ENCODE results near the gene CEP164.
"Not testable (repeated sequence)": the region's sequence is repeated elsewhere in the genome, so short reads cannot be mapped to it uniquely, and the experiment has no call there.

The CEP164 gene

GRCh38 chr11:117442049-117442868, 114.6 kb downstream of the CEP164 start:
- no peak for DNase-seq (ENCODE audit: low spot score)

GRCh38 chr11:117442869-117443239, 115.2 kb downstream of the CEP164 start:
- no peak for DNase-seq (ENCODE audit: low spot score)

DNA sequence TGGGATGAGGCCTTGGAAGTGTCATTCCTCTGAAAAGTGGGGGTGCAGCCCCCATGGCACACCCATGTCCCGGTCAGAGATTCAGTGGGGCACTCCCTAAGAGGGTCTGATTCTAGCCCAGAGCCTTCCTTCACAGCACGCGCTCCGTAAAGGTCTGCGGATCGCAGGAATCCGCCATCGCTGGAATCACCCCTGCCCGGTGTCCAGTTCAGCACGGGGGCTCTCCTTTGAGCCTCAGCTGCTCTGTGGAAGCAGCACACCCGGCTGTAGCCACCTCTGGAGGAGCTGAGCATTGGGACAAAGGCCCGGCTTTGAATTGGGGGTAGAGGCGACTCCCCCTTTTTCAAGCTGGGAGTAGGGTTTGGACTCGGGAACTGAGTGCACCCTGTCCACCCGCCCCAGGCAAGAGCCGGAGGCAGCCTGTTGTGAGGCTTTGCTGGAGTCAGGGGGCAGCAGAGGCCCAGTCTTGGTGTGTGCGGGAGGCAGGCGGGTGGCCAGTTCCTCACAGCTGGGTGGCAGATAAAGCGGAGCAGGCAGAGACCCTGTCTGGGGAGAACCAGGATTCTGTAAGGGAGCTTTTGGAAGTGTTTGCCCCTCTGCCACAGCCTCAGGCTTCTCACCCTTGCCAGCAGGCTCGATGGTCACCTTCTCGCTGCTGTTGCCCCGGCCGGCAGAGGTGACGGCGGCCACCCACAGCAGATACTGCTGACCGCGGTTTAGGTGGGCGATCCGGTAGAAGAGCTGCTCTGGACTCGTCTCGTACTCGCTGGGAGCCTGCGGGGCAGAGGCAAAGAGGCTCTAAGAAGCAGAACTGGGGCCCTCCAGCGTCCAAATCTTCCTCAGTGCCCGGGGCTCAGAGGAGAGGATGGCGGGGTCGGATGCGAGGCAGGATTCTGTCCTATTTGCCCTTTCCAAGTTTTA, 115.9 kb downstream of the CEP164 start:
- DNase-seq (ENCODE audit: low spot score), result peak; percentile 43

DNA sequence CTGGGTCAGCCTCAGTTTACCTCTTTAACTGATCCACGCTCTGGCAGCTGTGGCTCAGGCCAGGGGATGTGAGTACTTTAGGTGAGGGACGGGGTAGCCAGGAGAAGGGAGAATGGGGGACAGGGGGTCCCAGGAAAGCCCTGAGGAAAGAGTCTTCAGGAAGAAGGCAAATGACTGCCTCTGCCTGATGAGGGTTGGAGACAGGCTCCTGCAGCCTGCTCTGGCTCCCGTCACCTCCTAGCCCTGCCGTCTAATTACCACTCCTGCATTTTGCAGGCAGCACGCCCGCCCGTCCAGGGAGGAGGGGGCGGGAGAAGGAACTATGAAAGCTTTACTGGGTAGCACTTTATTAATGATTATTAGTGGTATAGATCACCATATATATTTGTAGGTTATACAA, 116.6 kb downstream of the CEP164 start:
- DNase-seq (ENCODE audit: low spot score), result no peak

DNA sequence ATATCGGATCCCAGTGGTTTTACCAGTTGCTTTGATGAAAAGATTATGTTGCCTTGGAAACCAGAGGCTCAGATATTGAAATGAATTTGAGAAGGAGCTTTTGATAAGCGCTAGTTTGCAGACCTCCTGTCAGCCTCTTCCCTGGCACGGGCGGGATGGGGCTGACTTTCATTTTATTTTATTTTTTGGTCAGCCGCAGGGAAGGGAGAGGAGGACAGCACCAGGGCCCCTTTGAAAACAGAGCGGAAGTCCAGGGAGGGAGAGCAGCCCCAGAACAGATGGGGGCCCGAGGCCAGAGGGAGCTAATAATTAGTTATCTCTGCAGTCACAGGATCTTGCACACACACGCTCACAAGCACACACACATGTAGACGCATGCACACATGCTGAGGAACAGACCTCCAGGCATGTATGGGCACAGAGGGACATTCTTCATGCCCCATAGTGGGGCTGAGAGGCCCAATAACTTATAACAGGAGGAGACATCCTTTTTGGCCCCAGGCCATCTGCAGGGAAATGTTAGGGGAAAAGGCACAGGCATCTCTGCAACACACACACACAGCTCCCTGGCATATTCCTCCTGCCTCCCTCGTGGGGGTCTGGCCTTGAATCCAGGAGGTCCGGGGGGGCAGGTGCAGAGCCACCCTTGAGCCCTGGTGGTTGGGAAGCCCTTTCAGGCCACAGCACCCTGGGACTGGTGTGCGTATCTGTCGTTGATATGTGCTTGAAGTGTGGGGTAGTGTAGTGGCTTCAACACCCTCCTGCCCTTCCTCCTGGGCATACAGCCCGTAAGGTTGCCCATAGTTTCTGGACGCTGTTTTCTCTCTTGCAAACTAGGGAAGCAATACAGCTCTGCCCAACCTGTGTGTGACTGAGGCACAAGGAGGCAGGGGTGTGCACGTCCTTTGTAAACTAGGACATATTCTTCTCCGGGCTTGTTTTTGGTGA, 117.3 kb downstream of the CEP164 start:
- DNase-seq (ENCODE audit: low spot score), result no peak

DNA sequence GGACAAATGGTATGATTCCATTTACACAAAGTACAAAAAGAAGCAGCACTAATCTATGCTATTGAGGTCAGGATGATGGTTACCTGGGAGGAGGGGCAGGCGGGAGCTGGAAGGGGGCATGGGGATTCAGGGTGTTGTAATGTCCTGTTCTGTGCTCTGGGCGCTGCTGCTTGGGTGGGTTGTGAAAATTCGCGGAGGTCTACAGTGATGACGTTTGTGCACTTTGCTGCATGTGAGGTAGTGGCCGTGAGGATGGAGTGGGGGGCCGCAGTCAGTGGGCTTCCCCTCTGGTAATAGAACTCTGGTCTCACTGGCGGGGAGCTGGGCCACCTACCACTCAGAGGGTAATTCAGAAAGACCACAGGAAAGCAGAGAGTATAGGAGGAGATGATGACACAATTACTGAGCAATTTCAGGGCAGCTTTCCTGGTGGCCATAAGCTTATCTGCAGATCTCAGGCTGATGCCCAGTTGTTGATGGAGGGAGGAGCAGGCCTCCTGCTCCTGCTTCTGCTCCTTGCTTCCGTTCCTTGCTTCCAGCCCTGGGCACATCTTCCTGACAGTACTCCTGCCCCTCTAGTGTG, 121.5 kb downstream of the CEP164 start:
- peak; percentile 16 for DNase-seq (ENCODE audit: low spot score)

DNA sequence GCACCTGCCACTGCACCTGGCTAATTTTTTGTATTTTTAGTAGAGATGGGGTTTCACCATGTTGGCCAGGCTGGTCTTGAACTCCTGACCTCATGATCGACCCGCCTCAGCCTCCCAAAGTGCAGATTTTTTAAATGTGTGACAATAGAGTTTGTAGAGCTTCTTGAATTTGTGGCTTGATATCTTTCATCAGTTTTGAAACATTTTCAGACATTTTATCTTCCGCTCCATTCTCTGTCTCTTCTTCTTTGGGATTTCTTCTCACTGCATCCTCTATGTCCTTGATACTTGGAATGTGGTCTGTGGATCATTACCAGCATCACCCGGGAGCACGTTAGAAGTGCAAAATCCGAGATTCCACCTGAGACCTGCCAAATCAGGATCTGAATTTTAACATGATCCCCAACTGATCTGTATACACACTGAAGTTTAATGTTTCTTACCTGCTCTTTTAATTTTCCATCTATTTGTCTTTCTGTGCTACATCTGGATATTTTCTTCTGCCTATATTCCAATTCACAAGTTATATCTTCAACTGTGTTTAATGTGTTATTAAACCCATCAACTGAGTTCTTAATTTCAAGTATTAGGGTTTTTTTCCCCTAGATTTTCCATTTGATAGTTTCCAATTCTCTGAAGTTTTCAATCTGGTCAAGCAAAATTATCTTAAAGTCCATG, 126.4 kb downstream of the CEP164 start:
- DNase-seq (ENCODE audit: low spot score), result no peak

DNA sequence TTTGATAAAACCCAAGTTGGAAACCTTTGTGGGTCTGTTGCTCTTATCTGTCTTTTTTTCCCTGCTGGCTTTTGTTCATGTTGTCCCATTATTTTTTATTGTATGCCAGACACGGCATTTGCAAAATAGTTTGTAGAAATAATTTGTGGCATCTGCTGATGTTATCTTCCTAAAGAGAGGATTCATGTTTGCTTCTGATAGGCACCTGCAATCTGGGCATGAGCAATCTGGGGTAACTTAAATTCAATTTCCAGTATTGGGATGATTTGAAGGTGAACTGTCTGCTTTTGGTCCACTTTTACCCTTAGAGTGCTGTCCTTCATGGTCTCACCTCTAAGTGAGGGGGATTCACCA, 126.9 kb downstream of the CEP164 start:
- no peak for DNase-seq (ENCODE audit: low spot score)

GRCh38 chr11:117456027-117456720, 128.5 kb downstream of the CEP164 start:
- DNase-seq (ENCODE audit: low spot score), result no peak

- not testable (repeated sequence) for DNase-seq (ENCODE audit: low spot score)
Measured at GRCh38 chr11:117456721-117457029, 129.0 kb downstream of the CEP164 start.

DNA sequence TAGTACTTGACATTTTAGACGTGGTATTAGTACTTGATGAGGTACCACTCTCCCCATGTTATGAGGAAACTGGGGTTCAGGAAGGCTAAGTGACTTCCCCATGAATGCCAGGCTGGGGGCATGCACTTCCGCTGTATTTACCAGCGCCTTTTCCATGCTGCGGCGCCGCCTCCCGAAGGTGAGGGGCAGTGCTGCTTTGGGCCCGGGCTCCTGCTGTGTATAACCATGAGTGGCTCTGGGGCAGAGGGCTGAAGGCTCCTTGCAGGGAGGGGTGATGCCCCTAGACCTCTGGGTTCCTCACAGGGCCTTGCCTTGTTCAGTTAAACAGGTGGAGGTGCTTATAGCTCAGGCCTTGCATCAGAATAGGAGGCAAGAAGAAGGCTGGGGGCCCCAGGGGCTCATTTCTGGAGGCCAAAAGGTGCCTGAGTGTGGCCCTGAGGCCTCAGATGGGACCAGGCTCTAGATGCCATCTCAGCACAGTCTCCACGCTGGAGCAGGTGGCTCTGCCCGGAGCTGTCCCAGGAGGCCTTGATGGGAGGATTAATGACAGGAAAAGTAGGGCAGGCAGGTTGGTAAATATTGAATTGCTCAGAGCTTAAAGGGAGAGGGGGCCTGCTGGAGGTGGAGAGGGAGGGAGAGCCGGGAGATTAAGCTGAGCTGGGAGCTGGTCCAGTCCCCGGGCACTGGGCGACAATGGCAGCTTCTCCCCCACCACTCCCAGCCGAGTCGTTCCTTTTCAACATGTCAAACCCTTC, 129.6 kb downstream of the CEP164 start:
- no peak for DNase-seq (ENCODE audit: low spot score)

DNA sequence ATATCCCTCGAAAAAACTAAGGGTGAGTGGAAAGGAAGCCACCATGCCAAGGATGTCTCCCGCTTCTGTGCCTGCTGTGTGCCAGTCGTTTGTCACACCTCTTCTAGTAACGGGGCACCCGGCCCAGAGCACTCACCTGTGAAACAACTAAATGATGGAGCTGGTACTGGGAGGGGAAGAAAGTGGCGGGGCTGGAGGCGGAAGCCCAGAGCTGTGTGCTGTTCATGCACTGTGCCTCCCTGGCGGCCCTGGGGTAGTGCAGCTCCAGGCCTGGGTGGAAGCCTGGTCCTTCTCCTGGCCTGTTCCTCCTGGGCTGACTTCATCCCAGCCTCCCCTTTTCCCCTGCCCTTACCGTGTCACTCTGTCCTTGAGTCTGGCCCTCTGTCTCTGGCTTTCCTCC, 130.2 kb downstream of the CEP164 start:
- no peak for DNase-seq (ENCODE audit: low spot score)

DNA sequence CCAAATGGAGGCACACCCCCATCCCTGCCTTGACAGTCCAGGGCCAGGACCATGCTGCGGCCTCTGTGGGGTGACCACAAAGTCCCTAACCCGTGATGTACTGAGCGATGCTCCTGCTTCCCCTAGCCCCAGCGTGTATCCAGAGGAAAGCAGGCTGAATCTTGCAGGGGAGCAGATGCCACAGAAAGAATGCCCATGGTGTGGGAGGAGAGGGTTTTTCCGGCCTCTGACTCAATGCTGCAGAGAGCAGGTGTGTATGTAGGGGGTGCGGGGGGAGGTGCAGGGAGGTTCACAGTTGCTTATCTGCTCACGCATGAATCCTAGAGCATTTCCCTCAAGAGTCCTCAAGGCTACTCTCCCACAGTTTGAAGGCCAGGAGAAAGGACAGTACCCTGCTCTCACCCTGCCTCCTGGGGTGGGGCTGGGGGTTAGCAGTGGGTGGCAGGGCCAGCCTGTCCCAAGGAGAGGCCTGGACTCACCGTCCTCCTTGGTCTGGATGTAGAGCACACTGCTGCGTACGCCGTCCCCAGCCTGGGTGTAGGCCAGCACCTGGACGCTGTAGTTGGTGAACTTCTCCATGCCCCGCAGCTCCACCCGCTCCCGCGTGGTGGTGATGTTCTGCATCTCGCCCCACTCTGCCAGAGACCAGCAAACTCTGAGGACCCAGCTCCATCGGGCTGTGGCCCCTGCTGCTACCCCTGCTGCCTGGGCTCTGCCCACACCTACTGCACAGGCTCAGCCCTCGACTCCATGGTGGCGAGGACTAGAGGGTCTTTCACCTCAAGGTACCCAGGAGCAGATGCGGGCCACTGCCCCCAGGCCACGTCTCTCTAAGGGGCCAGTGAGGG, 130.8 kb downstream of the CEP164 start:
- DNase-seq (ENCODE audit: low spot score), result peak; percentile 12

DNA sequence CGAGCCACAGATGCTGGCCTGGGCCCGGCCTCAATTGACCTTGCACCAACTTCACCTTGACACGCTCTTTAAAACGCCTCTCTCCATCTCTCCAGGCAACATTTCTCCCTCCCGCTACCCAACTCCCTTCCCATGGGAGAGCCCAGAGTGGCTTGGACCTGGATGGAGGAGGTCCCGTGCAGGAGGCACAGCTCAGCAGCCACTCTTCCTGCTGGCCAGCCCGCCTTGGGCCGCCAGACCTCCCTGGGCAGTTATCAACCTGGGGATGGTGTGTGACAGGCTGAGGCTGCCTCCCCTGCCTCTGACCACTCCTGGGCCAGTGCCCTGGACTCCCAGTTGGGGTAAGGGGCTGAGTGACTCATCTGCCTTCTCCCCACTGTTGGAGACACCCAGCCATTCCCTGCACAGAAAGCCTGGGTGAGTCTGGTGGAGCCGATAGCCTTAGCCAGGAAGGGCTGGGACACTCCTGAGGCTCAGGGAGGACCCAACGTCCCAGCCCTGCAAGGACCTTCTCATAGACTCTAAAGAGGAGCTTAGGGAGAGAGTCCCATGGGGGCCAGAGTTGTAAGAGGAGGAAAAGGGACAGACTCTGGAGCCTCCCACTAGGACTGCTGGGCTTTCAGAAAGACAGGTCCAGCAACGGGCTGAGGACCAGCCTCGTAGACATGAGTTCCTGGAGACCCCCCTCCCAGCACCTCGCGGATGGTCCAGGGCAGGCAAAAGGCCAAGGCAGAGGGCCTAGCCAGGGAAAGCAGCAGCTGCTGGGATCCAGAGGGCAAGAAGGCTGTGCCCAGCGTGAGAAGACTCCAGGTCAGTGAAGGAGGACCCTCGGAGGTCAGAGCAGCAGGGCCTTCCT, 131.7 kb downstream of the CEP164 start:
- DNase-seq (ENCODE audit: low spot score), result no peak

DNA sequence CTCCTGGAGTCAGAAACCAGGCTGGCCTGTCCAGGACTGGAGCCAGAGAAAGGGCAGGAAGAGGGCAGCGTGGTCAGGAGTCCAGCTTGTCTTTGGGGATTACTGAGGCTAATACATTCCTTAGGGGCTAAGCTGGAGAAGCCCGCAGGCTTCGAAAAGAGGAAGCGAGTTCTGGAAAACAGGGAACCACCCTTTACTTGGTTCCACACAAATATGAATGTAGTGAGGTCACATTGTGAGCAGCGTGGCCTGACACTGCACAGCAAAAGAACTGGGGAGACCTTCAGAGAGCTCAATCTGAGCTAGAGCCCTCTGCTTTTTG, 132.3 kb downstream of the CEP164 start:
- no peak for DNase-seq (ENCODE audit: low spot score)

- DNase-seq (ENCODE audit: low spot score), result no peak
Measured at GRCh38 chr11:117461396-117462182, 133.9 kb downstream of the CEP164 start.

DNA sequence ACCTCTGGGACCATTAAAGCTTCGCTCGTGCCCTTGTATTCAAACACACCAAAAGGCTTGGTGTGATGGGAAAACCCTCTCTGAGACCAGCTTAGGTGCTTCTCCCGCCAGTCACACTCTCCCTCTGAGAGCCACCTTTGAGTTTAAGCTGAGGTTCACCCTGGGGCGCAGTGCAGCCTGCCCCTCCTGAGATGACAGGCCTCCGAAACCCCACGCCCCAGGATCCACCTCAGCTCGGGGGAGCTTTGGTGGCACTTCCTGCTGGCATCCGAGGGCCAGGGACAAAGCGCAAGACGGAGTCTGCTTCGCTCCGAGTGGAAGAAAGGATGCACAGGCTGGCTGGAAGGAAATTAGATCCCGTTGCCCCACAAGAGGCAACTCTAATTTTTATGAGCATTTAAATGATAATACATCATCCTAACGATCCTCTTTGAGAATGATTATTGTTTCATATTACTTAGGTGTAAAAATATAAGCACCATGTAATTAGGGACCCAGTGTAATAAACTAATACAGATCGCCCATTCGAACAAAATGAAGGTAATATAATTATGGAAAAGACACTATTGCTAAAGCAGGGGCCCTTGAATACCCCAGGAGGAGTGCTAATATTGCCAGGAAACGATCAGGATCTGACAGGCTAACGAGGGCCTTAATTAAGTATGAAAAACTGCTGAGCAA, 134.7 kb downstream of the CEP164 start:
- no peak for DNase-seq (ENCODE audit: low spot score)
